Thoracic aorta (tissue), 2 donors: ENCODE measurements around the gene FBXW11. TPM values are rescaled to one million over a fixed set of nuclear protein-coding genes. Genes with fewer than 3 reads are reported as not detected.

ENCODE experiments used
- ATAC-seq: fragments of 150-250 bp; one replicate; pipeline ENCODE4 v1.8.0; 2017; ENCODE audit warnings: low read depth; ENCODE audit not compliant: insufficient number of reproducible peaks, low FRiP score
- DNase-seq: peaks from one replicate; pipeline ENCODE4 v3.0.0-alpha.2; 2020; ENCODE audit warnings: low spot score
- H3K27ac ChIP-seq, 2 donors: fragments of 200-600 bp; sonication (generic); 1 replicate in 1 of 2; 2 replicates in 1 of 2; pipeline ENCODE4 v1.5.1; 2016; ENCODE audit warnings: mild to moderate bottlenecking in 2 of 2, moderate library complexity in 2 of 2
- H3K27me3 ChIP-seq: fragments of 200-600 bp; sonication (generic); replicated peaks from 2 replicates; pipeline ENCODE4 v1.6.0; 2016; ENCODE audit warnings: mild to moderate bottlenecking; ENCODE audit not compliant: insufficient read depth
- H3K36me3 ChIP-seq: fragments of 200-600 bp; sonication (generic); one replicate; pipeline ENCODE4 v1.5.1; 2016
- H3K4me1 ChIP-seq, 2 donors: fragments of 200-600 bp; sonication (generic); 1 replicate in 1 of 2; 2 replicates in 1 of 2; pipeline versions ENCODE4 v1.5.1 to v1.6.0; 2016; ENCODE audit warnings: low read depth in 2 of 2, mild to moderate bottlenecking in 1 of 2; ENCODE audit not compliant: control insufficient read depth in 1 of 2
- H3K4me3 ChIP-seq: fragments of 200-600 bp; sonication (generic); 2 replicates; pipeline ENCODE4 v1.5.1; 2016; ENCODE audit warnings: mild to moderate bottlenecking
- H3K9me3 ChIP-seq: fragments of 200-600 bp; sonication (generic); 2 replicates; pipeline ENCODE4 v1.5.1; 2016
- total RNA-seq, 2 donors: library from RNA; depleted of rRNA; stranded (reverse); fragments of >200 nt; gene quantifications; one replicate each; pipeline versions ENCODE4 v1.1.0 to v1.2.3, GENCODE V29; 2016
- TF ChIP-seq, protein P1 (sequence below): fragments of 200-600 bp; sonication (generic); IDR thresholded peaks from one replicate; pipeline ENCODE4 v1.5.1; 2019; ENCODE audit warnings: antibody characterized with exemption

FBXW11 gene
- total RNA-seq, 2 donors from 2014 or later = 77.8 to 91.2 TPM

DNA sequence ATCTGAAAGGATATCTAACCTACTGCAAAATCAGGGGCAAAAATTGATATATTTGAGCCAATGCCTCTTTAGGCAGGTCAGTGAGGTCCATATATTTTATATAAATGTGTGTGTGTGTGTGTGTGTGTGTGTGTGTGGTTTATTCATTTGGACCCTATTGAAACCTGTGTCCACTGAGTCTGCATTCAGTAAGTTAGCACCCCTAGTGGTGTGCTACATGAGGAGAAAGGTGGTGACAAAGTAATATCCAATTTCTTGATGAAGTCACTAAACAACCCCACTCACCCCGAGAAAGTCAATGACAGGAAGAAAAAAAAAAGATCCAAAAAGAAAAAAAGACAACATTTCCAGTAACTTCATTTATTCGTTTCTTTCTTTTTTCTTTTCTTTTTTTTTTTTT is 4.1 kb downstream of the FBXW11 start:
- no peak for ATAC-seq
- peaks cover 44 to 65% of the 10 kb centered on the region in 2 donors for H3K4me1 ChIP-seq
- TF ChIP-seq, protein P1, sequence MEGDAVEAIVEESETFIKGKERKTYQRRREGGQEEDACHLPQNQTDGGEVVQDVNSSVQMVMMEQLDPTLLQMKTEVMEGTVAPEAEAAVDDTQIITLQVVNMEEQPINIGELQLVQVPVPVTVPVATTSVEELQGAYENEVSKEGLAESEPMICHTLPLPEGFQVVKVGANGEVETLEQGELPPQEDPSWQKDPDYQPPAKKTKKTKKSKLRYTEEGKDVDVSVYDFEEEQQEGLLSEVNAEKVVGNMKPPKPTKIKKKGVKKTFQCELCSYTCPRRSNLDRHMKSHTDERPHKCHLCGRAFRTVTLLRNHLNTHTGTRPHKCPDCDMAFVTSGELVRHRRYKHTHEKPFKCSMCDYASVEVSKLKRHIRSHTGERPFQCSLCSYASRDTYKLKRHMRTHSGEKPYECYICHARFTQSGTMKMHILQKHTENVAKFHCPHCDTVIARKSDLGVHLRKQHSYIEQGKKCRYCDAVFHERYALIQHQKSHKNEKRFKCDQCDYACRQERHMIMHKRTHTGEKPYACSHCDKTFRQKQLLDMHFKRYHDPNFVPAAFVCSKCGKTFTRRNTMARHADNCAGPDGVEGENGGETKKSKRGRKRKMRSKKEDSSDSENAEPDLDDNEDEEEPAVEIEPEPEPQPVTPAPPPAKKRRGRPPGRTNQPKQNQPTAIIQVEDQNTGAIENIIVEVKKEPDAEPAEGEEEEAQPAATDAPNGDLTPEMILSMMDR = peak; percentile 26
- no peaks in the 10 kb centered on the region for H3K27me3 ChIP-seq
- no peaks in the 10 kb centered on the region for H3K9me3 ChIP-seq
- H3K27ac ChIP-seq = peak overlapping the region; percentile 56 to 60
- no peak for DNase-seq
- H3K4me3 ChIP-seq = no peak overlapping the region
- no peaks in the 10 kb centered on the region for H3K36me3 ChIP-seq

DNA sequence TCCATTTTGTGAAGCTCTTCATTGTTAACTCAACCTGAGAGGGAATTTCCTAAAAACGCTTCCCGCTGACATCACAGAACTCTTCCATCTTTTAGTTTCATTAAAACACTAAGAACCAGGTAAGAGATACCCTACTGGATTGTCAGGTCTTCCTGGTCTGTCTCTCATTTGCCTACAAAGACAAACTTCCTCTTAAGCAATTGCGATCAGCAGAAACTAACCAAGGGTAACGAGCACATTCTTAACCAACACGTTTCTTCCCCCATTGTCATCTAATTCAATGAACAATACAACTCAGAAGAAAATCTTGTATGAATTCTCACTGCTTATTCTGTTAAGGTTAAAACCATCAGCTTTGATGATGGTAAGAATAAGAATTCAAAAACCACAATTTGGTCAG is 6.6 kb downstream of the FBXW11 start:
- Histone ChIP-seq H3K9me3 (no peaks in the 10 kb centered on the region), H3K4me3 (no peak overlapping the region), H3K4me1 (peaks cover 42 to 72% of the 10 kb centered on the region in 2 donors), H3K36me3 (no peaks in the 10 kb centered on the region), H3K27ac (no peak overlapping the region), H3K27me3 (no peaks in the 10 kb centered on the region)
- no peak for ATAC-seq
- TF ChIP-seq, protein P1 = no peak
- no peak for DNase-seq

DNA sequence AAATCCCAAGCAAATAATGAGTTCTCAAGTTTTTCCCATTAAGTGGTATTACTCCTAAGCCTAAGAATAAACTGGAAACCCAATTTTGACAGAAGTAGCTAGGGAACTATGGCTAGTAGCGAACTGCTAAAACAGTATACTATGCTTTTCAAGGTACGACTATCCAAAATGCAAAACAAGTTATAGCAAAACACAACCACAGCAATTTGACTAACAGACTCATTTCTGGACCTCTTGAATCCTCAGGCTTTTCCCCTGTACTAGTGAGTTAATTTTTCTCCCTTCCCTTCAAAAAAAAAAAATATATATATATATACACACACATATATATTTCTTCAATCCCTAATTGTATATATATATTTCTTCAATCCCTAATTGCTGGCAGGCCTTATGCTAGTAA is 7.3 kb downstream of the FBXW11 start:
- peaks cover 34 to 65% of the 10 kb centered on the region in 2 donors for H3K4me1 ChIP-seq
- no peaks in the 10 kb centered on the region for H3K27me3 ChIP-seq
- H3K9me3 ChIP-seq = no peaks in the 10 kb centered on the region
- no peak overlapping the region for H3K27ac ChIP-seq
- DNase-seq (no peak), ATAC-seq (no peak)
- no peaks in the 10 kb centered on the region for H3K36me3 ChIP-seq
- TF ChIP-seq, protein P1 = no peak
- no peak overlapping the region for H3K4me3 ChIP-seq

DNA sequence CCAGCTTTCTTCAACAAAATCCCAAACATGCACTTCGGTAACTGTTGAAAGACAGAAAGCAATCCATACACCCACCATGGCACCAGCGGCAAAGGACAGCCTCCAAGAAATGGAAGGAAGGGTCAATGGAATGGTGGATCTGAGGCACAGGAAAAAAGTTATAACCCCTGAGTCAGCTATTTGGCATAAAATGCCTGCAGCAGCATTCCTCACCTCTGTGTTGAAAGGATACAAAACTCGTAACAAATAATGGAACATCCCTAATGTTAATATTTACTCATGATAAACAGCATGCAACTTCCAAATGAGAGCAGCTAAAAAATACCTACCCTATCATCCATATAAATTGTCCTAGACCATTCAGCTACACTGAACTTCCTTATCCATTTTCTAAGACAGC is 9.4 kb downstream of the FBXW11 start:
- no peak overlapping the region for H3K4me3 ChIP-seq
- peaks cover 21 to 46% of the 10 kb centered on the region in 2 donors for H3K4me1 ChIP-seq
- H3K9me3 ChIP-seq = no peaks in the 10 kb centered on the region
- no peaks in the 10 kb centered on the region for H3K36me3 ChIP-seq
- TF ChIP-seq, protein P1 = no peak
- no peak for ATAC-seq
- no peaks in the 10 kb centered on the region for H3K27me3 ChIP-seq
- DNase-seq = no peak
- no peak overlapping the region for H3K27ac ChIP-seq

DNA sequence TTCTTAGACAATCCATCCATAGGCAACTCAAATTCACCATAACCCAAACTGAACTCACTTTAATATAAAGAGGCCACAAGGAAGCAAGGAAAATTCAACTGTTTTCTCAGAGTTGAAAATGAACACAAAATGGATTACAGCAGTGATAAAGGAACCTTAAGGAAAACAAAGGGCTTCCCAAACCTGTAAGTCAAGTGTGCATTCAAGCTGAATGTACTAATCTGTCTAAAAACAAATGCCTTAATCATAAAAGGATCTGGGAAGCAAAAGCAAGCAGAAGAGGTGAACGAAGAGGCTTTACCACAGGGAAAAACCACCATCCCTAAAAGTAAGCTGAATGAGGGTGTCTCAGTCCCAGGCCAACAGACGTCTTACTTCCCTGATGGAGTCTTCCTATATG is 13.6 kb downstream of the FBXW11 start:
- Histone ChIP-seq H3K4me3 (no peak overlapping the region), H3K27ac (no peak overlapping the region), H3K36me3 (no peaks in the 10 kb centered on the region), H3K9me3 (no peaks in the 10 kb centered on the region), H3K27me3 (no peaks in the 10 kb centered on the region), H3K4me1 (peaks cover 3 to 32% of the 10 kb centered on the region in 2 donors)
- DNase-seq (no peak), ATAC-seq (no peak)
- TF ChIP-seq, protein P1 = no peak
